ENCODE measurements around the gene DUOX2. TPM values are rescaled to one million over a fixed set of nuclear protein-coding genes. Genes with fewer than 3 reads are reported as not detected.

Gene DUOX2
- total and polyA plus RNA-seq, 2 of the 13 experiments (the other 11 are each of a cell fraction or from before 2014, with no cell fraction given), result 0.08 TPM; not detected in 1

DNA sequence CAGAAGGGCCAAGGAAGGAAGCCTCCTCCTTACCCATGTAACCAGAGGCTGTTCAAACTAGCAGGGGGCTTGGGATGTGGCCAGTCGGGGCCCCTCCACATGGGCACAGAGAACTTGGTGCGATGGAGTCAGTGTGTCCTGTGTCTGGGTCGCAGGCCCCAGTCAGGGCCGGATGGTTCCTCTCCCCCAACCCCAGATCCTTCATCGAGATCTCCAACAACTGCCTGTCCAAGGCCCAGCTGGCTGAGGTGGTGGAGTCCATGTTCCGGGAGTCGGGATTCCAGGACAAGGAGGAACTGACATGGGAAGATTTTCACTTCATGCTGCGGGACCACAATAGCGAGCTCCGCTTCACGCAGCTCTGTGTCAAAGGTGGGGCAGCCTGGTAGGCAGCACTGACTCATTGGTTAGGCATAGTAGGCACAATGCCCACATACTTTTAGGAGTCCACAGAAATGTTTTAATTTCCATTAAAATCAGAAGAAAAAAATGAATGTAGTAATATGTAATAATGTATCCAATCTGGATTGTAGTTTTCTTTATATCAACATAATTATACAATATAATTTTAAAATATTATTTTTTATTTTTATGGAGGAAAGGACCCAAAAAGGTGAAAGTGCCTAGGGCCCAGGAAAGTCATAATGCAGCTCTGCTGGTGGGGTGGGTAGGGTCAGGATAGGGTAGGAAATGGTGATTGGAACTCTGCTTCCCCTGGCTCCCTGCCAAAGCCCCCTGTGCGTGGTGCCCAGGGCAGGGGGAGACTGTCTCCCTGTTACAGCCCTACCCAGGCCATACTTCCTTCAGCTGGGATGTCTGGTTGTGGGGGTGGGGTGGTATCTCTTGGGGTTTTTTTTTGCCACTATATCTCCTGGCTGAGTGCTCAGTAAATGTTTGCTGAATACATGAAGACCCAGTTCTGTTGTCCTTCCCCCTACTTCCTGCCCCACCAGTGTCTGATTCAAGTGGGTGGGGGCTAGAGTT lies 34.4 kb upstream of the DUOX2 start (continued):
- TF ChIP-seq TSC22D2 (CRISPR knock-in tag; IDR thresholded peaks at IDR 0.05; ENCODE audit: borderline replicate concordance) (no peak), ZNF121 (CRISPR knock-in tag; IDR thresholded peaks at IDR 0.05) (no peak), HNF4G (IDR thresholded peaks at IDR 0.05; ENCODE audit: borderline replicate concordance, low read depth, low read length) (no peak), HNF4G (CRISPR knock-in tag; IDR thresholded peaks at IDR 0.05; ENCODE audit: borderline replicate concordance, low read depth) (no peak), NPAS2 (CRISPR knock-in tag; IDR thresholded peaks at IDR 0.05; ENCODE audit: borderline replicate concordance) (no peak), ZNF781 (CRISPR knock-in tag; IDR thresholded peaks at IDR 0.05; ENCODE audit: borderline replicate concordance, not compliant biosample characterization) (no peak), SAP130 (CRISPR knock-in tag; IDR thresholded peaks at IDR 0.05; ENCODE audit: low read depth) (no peak), ZNF317 (CRISPR knock-in tag; IDR thresholded peaks at IDR 0.05) (no peak)
- TF ChIP-seq, protein P1, sequence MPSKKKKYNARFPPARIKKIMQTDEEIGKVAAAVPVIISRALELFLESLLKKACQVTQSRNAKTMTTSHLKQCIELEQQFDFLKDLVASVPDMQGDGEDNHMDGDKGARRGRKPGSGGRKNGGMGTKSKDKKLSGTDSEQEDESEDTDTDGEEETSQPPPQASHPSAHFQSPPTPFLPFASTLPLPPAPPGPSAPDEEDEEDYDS (CRISPR knock-in tag; IDR thresholded peaks at IDR 0.05), result no peak
- TF ChIP-seq, protein P2, sequence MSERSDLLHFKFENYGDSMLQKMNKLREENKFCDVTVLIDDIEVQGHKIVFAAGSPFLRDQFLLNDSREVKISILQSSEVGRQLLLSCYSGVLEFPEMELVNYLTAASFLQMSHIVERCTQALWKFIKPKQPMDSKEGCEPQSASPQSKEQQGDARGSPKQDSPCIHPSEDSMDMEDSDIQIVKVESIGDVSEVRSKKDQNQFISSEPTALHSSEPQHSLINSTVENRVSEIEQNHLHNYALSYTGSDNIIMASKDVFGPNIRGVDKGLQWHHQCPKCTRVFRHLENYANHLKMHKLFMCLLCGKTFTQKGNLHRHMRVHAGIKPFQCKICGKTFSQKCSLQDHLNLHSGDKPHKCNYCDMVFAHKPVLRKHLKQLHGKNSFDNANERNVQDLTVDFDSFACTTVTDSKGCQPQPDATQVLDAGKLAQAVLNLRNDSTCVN (CRISPR knock-in tag; IDR thresholded peaks at IDR 0.05; ENCODE audit: borderline replicate concordance), result no peak

DNA sequence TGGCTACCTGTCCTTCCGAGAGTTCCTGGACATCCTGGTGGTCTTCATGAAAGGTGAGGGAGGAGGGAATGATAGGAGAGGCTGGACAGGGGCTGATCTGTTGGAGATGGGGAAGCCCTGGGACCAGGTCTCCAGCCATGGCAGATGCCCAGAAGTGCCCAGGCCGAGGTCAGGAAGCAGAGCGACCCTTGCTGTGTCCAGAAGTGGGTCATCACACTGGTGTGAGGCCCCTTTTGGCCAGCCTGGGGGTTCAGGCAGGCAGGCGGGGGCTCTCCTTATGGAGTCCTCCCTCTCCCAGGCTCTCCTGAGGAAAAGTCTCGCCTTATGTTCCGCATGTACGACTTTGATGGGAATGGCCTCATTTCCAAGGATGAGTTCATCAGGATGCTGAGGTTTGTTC lies 33.6 kb upstream of the DUOX2 start:
- no peak for FAIRE-seq
- Histone ChIP-seq H3K4me1 (ENCODE audit: insufficient read depth, low read length) (peaks cover 8% of the 10 kb centered on the region), H4K20me1 (ENCODE audit: insufficient read depth, low read length) (no peaks in the 10 kb centered on the region), H3K9ac (ENCODE audit: insufficient read depth, low read depth, low read length) (no peak overlapping the region), H3K79me2 (ENCODE audit: insufficient read depth, low read length) (no peaks in the 10 kb centered on the region), H3K4me2 (ENCODE audit: low read depth, low read length) (no peak overlapping the region), H2AFZ (ENCODE audit: low read length) (no peak overlapping the region), H3K27ac (ENCODE audit: extremely low read length, insufficient read depth, low read length) (no peak overlapping the region), H3K36me3 (replicated peaks in 1 of 2; ENCODE audit: control insufficient read depth in 1 of 2, insufficient read depth in 2 of 2, low read length in 2 of 2) (no peaks in the 10 kb centered on the region), H3K9me3 (ENCODE audit: low read length) (no peaks in the 10 kb centered on the region), H3K4me3 (replicated peaks in 1 of 3; ENCODE audit: insufficient read depth in 1 of 3, low read depth in 2 of 3, low read length in 3 of 3) (no peak overlapping the region), H3K27me3 (ENCODE audit: control insufficient read depth in 1 of 2, insufficient read depth in 2 of 2, low read length in 2 of 2) (peaks cover 0 to 23% of the 10 kb centered on the region in 2 experiments; a peak in 1 of 5 replicates)
- no TSS peak for BruUV-seq (replicated peaks)
- WGBS (ENCODE audit: low lambda C conversion rate), result 64% methylated on average over 5 of the region's 7 CpGs
- DNase-seq (ENCODE audit: low spot score), result no peak
- intact Hi-C loops (cut with micrococcal nuclease; ENCODE audit: unreplicated experiment), result no loop called here
- no peak for ATAC-seq
- CTCF ChIA-PET (ENCODE audit: low intra/inter-chr PET ratio, low total read pairs), result no interaction called here
- POLR2A ChIA-PET, result no interaction called here
- in situ Hi-C loops (cut with HindIII; ENCODE audit: extremely low pct_ligation_motif_present, low pct_unique_long_range_greater_than_20kb), result no loop called here
- TF ChIP-seq ZSCAN22 (CRISPR knock-in tag; IDR thresholded peaks at IDR 0.05) (no peak), ATF7-NPFF (CRISPR knock-in tag; IDR thresholded peaks at IDR 0.05; ENCODE audit: low read depth) (no peak), ZMYM2 (CRISPR knock-in tag; IDR thresholded peaks at IDR 0.05) (no peak), TOPORS (CRISPR knock-in tag; IDR thresholded peaks at IDR 0.05) (no peak), POGZ (CRISPR knock-in tag; IDR thresholded peaks at IDR 0.05) (no peak), TP53 (CRISPR knock-in tag; conservative IDR thresholded peaks at IDR 0.05) (no peak), STAG1 (CRISPR knock-in tag; IDR thresholded peaks at IDR 0.05) (no peak)
- TF ChIP-seq, protein P3, sequence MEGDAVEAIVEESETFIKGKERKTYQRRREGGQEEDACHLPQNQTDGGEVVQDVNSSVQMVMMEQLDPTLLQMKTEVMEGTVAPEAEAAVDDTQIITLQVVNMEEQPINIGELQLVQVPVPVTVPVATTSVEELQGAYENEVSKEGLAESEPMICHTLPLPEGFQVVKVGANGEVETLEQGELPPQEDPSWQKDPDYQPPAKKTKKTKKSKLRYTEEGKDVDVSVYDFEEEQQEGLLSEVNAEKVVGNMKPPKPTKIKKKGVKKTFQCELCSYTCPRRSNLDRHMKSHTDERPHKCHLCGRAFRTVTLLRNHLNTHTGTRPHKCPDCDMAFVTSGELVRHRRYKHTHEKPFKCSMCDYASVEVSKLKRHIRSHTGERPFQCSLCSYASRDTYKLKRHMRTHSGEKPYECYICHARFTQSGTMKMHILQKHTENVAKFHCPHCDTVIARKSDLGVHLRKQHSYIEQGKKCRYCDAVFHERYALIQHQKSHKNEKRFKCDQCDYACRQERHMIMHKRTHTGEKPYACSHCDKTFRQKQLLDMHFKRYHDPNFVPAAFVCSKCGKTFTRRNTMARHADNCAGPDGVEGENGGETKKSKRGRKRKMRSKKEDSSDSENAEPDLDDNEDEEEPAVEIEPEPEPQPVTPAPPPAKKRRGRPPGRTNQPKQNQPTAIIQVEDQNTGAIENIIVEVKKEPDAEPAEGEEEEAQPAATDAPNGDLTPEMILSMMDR (CRISPR knock-in tag; IDR thresholded peaks at IDR 0.05), result no peak
- TF ChIP-seq, protein P4, sequence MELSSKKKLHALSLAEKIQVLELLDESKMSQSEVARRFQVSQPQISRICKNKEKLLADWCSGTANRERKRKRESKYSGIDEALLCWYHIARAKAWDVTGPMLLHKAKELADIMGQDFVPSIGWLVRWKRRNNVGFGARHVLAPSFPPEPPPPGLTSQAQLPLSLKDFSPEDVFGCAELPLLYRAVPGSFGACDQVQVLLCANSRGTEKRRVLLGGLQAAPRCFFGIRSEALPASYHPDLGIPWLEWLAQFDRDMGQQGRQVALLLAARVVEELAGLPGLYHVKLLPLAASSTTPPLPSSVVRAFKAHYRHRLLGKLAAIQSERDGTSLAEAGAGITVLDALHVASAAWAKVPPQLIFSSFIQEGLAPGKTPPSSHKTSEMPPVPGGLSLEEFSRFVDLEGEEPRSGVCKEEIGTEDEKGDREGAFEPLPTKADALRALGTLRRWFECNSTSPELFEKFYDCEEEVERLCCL (CRISPR knock-in tag; IDR thresholded peaks at IDR 0.05; ENCODE audit: borderline replicate concordance), result no peak
